GM12874 (cell line): ENCODE data around the gene GAST.

Experiments
- CTCF ChIP-seq: IDR thresholded peaks from 2 replicates; pipeline ENCODE4 v1.5.1; 2011; ENCODE audit warnings: low read depth, mild to moderate bottlenecking, control low read depth, low read length, moderate library complexity; ENCODE audit not compliant: insufficient read depth

The GAST gene

GRCh38 chr17:41695954-41696757 lies 16.0 kb upstream of the GAST start:
- peak; percentile 73 for TF ChIP-seq CTCF

- TF ChIP-seq CTCF = no peak
Observed at GRCh38 chr17:41697122-41697962, 14.8 kb upstream of the GAST start.

- TF ChIP-seq CTCF = no peak
Observed at GRCh38 chr17:41702712-41703111, 9.4 kb upstream of the GAST start.

- TF ChIP-seq CTCF = no peak
Observed at GRCh38 chr17:41705271-41705991, 6.7 kb upstream of the GAST start.

GRCh38 chr17:41707803-41708669 lies 4.1 kb upstream of the GAST start:
- TF ChIP-seq CTCF = no peak

GRCh38 chr17:41710472-41711090 lies 1.6 kb upstream of the GAST start:
- no peak for TF ChIP-seq CTCF
